ENCODE measurements around the gene MAPT.

DNA sequence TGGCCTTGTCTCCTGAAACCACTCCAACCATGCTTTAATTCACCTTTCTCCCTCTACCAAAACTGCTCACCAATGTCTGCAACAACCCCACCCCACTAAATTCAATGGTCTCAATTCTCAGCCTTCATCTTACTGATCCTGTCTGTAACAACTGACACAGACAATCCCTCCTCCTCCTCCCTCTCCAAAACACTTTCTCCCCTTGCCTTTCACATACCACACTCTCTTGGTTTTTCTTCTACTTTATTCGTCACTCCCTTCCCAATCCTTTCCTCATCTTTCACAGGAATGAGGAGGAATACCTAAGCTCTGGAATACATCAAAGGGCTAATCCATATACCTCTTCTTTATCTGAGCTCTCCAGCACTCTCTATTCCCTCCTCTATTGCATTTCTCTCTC, 170.1 kb downstream of the MAPT start:
- TF ChIP-seq TAF1 (IDR thresholded peaks at IDR 0.05; ENCODE audit: low read depth) (no peak), YY1 (IDR thresholded peaks at IDR 0.05; ENCODE audit: low read depth) (no peak), EP300 (IDR thresholded peaks at IDR 0.05; ENCODE audit: borderline replicate concordance) (no peak), RAD21 (IDR thresholded peaks at IDR 0.05; ENCODE audit: low read depth) (no peak), ZBTB7A (IDR thresholded peaks at IDR 0.05; ENCODE audit: low read depth) (no peak)
- TF ChIP-seq, protein P1, sequence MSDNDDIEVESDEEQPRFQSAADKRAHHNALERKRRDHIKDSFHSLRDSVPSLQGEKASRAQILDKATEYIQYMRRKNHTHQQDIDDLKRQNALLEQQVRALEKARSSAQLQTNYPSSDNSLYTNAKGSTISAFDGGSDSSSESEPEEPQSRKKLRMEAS (IDR thresholded peaks at IDR 0.05) = no peak

Measured in Ishikawa (cell line).